AG09309 (cell line): ENCODE results near the gene SPIN1.

ENCODE experiments used
- DNase-seq: peaks from one replicate; pipeline ENCODE4 v3.0.0-alpha.2; 2010; ENCODE audit warnings: low read depth
- H3K4me3 ChIP-seq: 2 replicates; pipeline ENCODE4 v1.5.1; 2011; ENCODE audit warnings: mild to moderate bottlenecking, low read depth, low read length, moderate library complexity; ENCODE audit not compliant: control insufficient read depth
- TF ChIP-seq, protein P1 (sequence below): IDR thresholded peaks from 2 replicates; pipeline ENCODE4 v1.5.1; 2011; ENCODE audit warnings: mild to moderate bottlenecking, low read depth, low read length, inconsistent platforms; ENCODE audit not compliant: insufficient read depth, control insufficient read depth; ENCODE audit errors: missing control alignments

The SPIN1 gene

DNA sequence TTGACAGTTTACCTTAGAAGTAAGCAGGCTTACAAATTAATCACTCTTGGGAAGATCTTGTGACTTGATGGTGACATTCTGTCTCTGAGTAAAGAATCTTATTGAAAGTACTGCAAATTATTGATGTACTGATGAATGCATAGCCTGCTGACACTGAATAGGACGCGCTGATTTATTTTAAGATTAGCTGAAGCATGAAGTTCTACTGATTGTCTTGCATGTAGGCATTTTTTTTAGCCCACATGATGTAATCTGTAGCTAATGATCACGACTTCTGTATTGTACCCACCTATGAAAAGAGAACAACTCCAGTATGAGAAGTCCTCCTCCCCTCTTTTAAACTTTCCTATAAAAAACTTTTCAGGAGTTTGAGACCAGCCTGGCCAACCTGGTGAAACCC, 28.3 kb upstream of the SPIN1 start:
- DNase-seq: no peak
- no peak overlapping the region for H3K4me3 ChIP-seq
- TF ChIP-seq, protein P1, sequence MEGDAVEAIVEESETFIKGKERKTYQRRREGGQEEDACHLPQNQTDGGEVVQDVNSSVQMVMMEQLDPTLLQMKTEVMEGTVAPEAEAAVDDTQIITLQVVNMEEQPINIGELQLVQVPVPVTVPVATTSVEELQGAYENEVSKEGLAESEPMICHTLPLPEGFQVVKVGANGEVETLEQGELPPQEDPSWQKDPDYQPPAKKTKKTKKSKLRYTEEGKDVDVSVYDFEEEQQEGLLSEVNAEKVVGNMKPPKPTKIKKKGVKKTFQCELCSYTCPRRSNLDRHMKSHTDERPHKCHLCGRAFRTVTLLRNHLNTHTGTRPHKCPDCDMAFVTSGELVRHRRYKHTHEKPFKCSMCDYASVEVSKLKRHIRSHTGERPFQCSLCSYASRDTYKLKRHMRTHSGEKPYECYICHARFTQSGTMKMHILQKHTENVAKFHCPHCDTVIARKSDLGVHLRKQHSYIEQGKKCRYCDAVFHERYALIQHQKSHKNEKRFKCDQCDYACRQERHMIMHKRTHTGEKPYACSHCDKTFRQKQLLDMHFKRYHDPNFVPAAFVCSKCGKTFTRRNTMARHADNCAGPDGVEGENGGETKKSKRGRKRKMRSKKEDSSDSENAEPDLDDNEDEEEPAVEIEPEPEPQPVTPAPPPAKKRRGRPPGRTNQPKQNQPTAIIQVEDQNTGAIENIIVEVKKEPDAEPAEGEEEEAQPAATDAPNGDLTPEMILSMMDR: no peak

DNA sequence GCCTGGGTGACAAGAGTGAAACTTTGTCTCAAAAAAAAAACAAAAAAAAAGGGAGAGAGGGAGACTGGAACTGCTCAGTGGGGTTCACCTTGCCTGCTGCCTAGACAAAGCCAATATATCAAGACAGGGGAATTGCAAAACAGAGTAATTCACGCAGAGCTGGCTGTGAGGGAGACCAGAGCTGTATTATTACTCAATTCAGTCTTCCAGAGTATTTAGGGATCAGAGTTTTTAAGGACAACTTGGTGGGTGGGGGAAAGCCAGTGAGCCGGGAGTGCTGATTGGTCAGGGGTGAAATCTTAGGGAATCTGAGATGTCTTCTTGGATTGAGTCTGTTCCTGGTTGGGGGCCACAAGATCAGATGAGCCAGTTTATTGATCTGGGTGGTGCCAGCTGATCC, 25.6 kb upstream of the SPIN1 start:
- H3K4me3 ChIP-seq: no peak overlapping the region
- no peak for DNase-seq
- TF ChIP-seq, protein P1: no peak

DNA sequence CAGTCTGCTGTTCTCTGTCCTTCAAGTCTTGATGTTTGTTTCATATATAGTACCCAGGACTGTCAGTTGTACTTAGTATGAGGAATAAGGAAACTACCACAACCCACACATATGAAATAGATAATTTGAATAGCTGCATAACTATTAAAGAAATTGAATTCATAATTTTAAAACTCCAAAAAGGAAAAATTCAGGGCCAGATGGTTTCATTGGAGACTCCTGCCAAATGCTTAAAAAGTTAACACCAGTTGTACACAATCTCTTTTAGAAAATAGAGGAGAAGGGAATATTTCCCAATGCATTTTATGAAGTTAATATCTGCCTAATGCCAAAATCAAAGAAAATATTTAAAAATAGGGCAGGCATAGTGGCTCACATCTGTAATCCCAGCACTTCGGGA, 24.6 kb upstream of the SPIN1 start:
- TF ChIP-seq, protein P1: no peak
- no peak for DNase-seq
- no peak overlapping the region for H3K4me3 ChIP-seq

DNA sequence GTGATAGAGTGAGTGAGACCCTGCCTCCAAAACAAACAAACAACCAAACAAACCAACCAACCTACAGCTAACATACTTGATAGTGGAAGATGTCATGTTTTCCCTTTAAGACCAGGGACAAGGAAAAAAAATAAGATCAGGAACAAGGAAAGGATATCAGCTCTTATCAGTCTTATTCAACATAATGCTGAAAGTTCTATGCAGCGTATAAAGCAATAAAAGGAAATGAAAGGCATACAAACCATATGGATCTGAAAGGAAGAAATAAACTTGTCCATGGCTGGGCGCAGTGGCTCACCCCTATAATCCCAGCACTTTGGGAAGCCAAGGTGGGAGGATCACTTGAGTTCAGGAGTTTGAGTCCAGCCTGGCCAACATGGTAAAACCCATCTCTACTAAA, 23.5 kb upstream of the SPIN1 start:
- no peak for DNase-seq
- TF ChIP-seq, protein P1: no peak
- no peak overlapping the region for H3K4me3 ChIP-seq

DNA sequence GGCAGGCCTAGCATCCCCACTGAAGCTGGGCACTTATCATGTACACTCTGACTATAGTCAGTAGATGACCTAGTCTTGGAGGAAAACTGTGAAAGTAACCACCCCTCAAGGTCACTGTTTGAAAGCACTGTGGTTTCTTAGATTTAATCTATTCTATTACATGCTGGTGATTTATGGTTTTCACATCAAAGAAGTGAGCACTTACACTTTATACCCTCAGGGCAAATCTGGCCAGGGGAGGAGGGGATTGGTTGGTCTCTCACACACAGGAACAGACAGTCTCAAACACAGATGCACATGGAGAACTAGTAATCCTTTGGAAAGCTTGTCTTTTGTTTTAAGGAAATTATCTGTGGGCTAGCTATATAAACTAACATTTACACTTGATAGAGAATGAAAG, 17.9 kb upstream of the SPIN1 start:
- no peak overlapping the region for H3K4me3 ChIP-seq
- TF ChIP-seq, protein P1: no peak
- DNase-seq: no peak

DNA sequence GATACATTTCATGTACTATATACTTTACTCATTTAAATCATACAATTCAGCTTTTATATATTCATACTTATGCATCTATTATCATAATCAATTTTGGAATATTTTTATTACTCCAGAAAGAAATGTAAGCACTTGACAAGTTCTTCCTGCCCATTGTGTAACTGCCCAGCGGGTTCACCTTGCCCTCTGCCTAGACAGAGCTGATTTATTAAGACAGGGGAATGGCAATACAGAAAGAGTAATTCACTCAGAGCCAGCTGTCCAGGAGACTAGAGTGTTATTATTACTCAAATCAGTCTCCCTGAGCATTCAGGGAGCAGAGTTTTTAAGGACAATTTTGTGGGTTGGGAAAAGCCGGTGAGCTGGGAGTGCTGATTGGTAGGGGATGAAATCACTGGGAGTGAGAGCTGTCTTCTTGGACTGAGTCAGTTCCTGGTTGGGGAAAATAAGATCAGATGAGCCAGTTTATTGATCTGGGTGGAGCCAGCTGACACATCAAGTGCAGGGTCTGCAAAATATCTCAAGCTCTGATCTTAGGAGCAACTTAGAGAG, 16.1 kb upstream of the SPIN1 start:
- no peak overlapping the region for H3K4me3 ChIP-seq
- TF ChIP-seq, protein P1: no peak
- DNase-seq: no peak

DNA sequence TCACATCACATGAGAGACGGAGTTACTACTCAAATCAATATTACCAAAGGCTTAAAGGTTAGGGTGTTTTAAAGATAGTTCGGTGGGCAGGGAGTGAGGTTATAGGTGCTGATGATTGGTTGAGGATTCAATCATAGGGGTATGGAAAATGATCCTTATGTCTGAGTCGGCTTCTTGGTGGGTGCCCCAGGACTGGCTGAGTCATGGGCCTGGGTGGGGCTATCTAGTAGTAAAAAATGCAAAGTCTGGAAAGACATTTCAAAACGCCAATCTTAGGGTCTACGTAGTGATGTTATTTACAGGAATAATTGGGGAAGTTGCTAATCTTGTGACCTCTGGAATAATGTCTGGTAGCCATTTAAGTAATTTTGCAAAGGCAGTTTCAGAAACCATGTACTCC, 15.2 kb upstream of the SPIN1 start:
- no peak overlapping the region for H3K4me3 ChIP-seq
- no peak for DNase-seq

More for the DNA sequence above, 15.2 kb upstream of the SPIN1 start:
- TF ChIP-seq, protein P1: no peak
